DMS53 (cell line): ENCODE data around the gene MXD4.
"Not testable (repeated sequence)": the region's sequence is repeated elsewhere in the genome, so short reads cannot be mapped to it uniquely, and the experiment has no call there.

Experiments
- DNase-seq: peaks from one replicate; lab custom pipeline; 2025; lab: John Stamatoyannopoulos, UW

Gene MXD4

DNA sequence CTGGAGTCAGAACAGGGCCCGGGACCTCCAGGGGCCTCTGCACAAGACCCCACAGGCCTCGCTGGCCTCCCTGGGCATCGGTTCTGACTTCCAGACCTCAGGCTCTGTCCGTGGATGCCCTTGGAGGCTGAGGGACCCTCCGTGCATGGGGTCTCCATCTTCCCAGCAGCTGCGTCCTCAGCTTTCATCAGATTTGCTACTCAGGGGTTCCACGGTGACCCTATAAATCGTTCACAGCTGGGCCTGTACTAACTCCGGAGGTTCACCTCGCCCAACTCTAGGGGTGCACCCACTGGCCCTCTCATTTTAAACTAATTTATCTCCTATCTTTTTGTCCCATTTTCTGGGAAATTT lies 13.1 kb upstream of the MXD4 start:
- not testable (repeated sequence) for DNase-seq

DNA sequence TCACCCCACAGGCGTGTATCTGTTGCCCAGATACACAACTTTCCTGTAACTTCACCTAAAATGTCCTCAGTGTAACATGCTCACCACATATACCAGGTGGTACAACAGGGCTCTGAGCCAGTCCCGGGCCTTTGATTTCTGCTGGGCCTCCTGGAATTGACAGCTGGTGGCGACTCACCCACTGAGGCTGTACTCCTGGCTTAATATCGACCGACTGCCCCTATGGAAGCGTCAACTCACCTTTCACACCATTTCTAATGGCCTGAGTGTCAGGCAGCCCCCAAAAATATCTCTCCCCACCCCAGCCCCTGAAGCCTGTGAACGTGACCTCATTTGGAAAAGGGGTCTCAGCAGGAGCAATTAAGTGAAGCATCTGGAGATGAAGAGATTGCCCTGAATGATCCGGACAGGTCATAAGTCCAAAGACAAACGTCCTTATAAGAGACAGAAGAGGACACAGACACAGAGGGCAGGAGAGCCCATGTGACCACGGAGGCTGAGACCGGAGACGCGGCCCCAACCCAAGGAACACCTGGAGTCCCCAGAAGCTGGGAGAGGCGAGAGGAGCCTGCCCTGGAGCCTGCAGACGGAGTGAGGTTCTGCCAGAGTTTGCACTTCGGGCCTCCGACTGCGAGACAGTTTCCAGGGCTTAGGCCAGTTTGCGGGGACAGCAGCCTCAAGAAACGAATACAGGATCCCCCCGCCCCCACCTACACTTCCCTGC lies 12.6 kb upstream of the MXD4 start:
- no peak for DNase-seq

DNA sequence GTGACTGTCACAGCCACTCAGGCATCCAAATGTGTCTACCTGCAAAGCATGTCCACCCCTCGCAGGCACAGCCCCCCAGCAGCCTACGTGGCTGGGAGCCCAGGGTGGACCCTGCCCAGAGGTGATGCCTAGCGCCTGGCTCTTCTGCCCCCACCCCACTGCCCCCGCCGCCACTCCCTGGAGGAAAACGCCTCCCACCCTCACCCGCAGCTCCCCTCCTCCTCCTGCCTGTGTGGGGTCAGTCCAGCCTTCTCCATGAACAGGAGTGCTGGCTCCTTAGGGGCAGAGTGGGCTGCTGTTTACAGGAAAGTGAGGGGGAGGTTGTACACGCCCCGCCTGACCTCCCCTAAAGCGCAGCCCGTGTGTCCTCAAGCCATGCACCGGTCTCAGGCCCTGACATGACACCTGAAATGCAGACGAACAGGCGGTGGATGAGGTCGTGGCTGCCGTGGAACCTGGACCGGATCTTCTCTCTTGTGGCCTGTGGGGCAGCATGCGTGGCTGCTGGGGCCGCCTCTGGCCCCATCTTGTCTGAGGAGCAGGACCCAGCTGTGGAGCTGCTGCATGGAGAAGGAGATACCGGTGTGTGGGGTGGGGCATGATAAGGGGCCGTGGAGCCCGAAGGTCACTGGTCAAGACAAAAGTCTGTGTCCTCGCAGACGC lies 11.9 kb upstream of the MXD4 start:
- DNase-seq, result no peak

DNA sequence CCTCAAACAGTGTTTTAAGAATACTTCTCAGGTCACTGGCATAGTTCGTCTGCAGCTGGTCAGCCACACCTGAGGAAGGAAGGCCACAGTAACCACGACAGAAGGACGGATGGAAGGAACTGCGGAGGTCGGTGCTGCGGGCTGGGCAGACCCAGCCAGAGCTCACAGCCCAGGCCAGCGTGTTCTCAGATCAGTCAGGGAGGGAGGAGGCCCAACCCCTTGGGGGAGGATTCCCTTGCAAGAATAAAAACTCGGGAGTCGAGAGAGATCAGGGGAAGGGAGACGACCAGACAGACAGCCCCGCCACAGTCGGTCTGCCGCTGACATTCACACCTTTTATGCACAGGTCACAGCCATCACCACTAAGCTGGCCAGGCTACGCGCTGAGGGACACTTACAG lies 11.3 kb upstream of the MXD4 start:
- DNase-seq, result no peak

DNA sequence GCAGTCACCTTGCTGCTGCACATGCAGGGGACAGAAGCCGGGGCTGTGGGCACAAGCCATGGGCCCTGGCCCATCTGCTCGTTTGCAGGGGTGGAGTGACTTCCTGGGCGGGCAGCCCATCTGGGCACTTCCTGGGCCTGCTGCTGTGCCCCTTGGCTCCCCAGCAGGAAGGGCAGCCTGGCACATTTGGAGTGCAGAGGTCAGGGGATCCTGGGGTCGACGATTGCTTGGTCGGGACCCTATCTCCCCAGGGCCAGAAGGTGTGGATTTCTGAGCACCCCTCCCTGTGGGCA lies 10.9 kb upstream of the MXD4 start:
- no peak for DNase-seq

DNA sequence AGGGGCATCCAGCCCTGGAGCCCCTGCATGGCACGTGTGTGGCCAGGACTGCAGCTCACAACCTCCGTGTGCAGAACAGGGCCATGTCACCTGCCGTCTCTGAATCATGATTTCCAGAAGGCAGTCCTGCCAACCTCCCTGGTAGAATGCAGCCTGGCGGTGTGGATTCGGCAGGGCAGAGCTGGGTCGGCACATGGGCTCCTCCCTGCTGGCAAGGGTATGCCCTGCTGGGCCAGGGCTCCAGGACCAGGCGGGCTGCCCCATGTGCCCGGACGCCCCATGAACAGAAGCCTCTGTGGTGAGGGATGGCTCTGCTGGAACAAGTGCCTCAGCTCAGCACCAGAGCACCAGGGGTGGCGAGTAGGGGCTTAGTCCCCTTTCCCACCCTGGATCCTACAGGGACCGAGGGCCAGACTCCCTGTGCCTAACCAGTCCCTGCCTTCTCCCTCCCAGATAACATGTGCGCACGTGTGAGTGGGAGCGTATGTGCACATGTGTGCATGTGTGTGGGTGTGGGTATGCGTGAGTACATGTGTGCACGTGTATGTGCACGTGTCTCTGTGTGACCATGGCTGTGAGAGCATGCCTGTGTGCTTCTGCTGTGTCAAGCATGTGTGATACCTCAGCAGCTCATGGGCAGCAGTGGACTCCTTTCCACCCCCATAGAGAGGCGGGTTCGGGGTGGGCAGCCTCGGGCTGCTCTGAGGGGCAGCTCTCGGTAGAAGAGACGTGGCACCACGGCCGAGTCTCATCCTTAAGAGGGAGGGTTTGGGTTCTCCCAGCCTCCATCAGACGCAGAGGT lies 10.3 kb upstream of the MXD4 start:
- DNase-seq, result no peak

DNA sequence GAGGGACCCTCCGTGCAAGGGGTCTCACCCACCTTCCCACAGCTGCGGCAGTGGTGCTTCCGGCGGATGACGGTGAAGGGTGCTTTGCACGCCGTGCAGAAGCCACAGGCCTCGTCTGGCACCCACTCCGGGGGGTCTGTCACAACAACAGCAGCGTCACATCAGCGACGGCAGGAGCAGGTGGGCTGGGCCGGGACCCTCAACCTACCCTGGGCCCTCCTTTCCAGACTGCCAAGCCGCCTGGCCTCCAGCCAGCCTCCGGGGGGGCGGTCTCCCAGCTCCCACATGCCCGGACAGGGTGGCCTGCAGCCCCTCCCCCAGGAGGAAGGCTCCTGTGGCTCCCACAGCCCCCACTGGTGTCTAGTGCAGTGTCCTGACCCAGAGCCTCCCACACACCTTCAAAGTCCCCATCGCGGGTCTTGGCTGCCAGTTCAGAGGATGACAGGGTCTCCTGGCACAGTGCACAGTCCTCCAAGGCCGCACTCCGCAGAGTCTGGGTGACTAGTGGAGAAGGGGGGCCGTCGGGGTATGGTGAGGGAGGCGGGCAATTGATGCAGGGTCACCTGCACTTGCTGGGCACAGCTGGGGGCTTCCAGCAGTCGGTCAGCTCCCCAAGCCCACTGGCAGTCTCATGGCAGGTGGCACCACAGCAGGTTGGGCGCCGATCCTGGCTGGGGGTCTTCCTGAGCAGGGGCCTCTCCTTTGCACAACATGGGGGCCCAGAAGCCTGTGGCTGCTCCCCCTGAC lies 9.5 kb upstream of the MXD4 start:
- no peak for DNase-seq

DNA sequence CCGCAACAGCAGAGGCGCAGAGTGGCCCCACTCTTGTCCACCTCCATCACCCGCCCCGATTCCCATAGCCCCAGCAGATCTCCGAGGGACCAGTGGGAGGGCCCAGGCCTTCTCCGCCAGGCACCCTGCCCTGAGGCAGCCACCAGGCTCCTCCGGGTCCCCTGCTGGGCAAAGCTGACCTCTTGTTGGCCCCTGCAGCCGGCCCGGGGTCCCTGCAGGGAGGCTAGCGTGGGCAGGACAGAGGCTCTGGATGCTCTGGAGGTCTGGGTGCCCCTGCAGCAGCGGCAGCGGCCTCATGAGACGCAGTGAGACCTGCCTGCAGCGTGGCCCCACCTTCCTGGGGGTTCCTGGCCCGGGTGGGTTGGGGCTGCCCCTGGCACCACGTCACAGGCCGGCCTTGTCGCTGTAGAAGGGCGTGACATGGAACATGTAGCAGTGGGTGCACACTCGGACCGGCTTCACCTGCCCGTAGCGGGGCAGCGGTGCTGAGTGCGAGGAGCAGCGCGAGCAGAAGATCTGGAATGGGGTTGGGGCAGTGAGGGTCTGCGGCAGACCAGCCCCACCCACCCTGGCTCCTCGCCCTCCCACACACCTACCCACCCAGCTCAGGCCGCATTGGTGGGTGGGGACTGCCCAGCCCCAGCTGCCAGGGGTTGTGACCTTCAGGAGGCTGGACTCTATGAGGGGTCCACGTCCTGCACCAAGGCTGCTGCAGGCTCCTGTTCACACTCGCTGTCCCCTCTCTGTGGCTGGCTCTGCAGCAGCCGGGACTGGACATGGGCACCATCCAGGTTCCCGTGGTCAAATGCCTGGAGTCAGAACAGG lies 8.6 kb upstream of the MXD4 start:
- DNase-seq, result no peak

DNA sequence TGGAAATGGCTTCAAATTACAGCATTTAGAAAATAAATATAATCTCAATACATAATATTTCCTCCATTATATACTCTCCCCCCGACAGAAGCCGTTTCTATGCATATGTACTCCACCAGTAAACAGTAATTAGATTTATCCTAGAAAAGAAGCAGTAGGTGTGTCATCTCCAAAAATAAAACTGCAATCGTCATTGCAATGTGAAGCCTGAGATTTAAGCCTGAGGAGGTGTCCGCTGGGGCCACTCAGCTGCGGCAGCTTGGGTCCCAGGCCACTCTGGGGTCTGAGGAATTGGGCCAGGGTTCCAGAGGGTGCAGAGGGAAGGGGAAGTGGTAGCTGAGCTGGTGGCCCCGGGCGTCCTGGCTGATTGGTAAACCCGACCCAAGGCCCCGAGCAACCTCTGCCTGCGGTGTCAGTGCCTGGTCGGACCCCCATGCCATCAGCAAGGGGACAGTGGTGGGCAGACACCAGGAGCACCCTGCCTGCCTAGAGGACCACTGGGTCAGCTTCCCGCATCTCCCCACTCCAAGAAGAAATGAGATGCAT lies 7.8 kb upstream of the MXD4 start:
- no peak for DNase-seq

DNA sequence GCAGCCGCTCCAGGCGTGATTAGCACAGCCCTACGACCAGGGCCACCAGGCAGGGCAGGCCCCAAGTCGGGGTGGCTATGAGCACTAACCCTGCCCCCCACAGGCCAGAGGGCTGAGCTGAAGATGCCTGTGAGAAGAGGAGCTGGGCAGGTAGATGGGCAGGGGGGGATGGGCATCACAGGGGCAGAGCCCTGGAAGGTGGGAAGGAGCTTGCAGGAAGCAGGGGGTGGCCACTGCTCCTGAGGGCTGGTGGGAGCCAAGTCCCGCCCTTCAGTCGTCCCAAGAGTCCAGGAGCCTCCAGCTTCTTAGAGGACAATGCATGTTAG lies 7.3 kb upstream of the MXD4 start:
- no peak for DNase-seq

DNA sequence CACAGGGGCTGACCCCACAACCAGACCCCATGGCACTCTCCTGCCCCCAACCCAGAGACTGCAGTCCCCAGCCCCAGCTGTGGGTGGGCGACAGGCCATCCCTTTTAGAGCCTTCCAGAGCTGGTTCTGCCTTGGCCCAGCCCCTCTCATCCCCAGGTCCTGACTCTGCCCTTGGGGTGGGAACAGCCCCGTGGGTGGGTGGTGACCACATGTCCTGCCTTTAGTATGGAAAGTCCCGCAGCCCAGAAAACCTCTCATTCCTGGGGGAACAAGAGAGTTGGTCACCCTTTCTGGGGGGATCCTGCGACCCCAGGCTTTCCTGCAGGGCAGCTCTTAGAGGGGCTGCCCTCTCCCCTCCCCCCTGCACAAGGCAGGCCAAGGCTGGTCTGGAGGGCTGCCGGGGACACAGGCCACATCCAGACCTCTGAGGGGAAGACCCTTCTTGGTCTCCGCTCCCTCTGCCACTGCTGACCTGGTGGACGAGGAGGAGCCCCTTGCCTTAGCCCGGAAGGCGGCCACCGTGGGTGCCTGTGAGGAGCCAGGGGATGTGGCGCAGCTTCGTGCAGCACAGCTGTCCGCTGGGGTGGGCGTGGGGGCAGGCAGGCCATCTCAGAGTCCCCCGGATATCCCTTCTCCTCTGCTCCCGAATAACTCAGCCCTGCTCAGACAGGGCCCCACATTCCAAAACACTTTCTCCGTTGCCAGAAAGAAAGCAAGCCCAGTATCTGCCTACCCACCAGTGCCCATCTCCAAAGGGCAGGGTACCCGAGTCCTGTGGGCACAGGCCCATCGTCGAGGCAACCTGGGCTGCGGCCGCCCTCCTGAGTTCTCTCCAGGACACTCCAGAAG lies 6.7 kb upstream of the MXD4 start:
- no peak for DNase-seq

DNA sequence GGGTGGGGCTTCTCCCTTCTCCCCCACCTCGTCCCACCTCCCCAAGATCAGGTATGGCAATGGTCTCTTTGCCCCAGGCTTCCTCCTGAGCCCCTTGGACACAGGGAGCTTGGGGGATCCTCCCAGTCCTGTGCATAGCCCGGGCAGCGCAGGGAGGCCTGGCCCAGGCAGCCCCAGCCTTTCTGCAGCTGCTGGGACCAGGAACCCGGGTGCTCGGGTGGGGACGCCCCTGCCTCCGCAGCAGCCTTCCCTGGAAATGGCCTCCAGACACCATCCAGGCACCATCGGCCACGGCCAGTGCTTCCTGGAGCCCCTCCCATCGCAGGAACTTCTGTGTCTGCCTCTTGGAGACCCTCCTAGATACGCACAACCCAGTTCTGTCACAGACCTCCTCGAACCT lies 5.9 kb upstream of the MXD4 start:
- DNase-seq, result no peak

DNA sequence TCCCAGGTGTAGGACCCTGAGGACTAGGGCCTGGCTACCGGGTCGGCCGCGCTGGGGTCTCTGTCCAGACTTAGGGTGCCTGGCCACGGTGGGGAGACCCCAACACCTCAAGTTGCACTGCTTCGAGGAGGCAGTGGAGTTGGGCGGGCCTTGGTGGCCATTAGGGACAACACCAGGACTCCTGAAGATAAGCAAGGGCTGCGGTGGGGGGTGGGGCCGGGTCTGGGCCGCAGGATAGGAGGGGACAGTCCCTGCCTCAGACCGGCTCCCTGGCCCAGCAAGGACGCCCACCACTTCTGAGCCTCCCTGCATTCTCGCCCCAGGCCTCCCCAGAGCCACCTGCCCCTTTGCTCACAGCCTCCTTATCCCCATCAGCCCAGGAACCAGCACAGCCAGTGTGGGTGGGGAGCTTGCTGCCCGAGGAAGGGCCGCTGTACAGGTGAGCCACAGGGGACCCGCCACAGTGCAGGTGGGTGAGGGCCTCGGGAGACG lies 5.5 kb upstream of the MXD4 start:
- DNase-seq, result no peak

DNA sequence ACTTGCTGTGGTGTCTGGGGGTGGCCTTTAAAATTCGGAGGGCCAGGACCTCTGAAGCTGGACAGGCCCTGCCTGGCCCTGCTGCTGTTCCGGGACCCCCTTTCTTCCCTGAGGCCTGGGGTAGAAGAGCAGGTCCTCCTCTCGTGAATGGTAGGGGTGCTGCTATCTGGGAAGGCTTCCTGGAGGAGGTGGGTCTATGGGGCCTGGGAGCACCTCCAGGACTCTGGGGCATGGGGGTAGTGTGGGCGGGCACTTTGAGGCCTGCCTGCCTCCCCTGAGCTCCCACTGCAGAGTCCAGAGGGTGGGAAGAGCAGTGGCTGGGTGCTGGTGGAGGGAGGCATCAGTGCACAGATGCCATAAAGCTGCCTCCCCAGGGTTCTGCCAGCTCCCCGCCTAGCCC lies 4.9 kb upstream of the MXD4 start:
- no peak for DNase-seq

DNA sequence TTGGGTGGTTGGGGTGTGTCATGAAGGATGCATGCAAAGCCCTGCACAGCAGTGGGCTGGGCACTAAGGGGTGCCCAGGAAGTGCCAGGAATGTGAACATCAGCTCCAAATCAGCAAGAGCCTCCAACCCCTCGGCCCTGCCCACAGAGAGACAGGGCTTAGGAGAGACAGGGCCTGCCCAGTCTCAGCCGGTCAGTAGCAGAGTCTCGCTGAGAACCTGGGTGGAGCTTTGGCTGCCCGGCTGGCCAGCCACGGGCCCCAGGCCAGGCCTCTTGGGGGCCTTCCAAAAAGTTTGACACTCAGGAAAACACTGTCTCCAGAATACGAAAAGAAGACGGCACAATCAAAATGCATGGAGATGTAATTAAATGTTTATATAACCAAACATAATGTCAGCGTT lies 4.3 kb upstream of the MXD4 start:
- no peak for DNase-seq

DNA sequence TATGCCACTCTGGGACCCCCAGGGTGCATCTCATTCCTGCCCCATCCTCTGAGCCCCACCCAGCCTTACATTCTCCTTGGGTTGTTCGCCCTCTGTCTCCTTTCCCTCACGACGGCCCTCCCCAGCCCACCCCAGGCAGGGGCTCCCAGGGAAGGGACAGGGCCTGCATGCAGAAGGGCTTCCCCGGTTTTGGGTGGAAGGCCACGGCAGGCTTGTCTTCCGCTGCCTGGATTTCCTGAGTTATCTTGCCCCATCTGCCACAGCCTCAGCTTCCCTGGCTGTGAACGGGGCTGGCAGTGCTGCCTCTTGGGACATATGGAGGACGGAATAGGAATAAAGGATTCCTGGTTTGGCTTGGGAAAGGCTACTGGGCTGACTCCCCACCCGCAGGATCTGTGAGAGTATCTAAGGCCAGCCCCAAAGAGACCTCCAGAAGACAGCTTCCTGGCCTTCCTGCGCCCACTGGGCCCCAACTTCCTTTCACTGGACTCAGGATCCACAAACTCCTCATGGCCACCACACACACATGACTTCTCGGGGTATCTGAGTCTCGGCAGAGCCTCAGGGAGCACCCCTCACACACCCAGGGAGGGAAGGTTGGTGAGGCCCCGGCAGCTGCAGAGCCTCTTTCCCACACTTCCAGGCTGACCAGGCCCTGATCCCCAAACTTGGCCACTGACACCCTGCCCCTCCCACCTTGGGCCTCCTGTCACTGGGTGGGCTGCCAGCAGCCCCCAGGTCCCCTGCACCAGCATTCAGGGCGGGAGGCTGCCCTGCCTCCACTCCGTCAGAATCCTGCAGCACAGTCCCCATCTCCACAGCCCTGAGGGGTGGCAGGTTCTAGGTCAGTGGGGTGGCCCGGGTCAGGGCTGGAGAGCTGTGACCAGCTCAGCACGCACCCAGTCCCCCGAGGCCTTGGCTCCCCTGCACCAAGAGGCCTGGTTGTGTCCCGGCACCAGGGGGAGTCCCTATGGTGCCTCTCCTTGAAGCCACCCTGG lies 3.5 kb upstream of the MXD4 start:
- no peak for DNase-seq

DNA sequence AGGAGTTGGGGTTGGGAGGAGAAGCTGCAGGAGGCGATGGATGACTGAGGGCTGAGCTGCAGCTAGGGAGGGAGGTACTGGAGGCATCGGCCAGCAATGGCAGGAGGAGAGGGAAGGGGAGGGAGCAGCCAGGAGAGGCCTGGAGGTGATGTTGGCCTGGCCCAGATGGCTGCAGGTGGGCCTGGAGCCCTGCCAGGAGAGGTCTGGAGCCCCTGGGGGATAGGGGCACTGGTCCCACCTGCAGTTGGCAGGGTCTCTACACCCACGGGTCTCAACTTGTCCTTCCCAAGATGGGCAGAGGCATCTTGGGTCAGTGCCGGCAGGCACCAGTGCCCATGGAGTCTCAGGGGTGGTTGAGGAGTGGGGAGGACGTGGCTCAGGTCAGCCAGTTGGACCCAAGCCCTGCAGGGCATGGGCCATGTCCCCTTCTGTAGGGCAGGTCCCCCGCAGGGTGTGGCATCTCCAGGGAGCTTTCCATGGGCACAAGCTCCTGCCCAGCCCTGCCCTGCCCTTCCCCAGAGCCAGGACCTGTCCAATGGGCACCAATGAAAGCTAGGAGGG lies 2.7 kb upstream of the MXD4 start:
- peak; percentile 87 for DNase-seq

DNA sequence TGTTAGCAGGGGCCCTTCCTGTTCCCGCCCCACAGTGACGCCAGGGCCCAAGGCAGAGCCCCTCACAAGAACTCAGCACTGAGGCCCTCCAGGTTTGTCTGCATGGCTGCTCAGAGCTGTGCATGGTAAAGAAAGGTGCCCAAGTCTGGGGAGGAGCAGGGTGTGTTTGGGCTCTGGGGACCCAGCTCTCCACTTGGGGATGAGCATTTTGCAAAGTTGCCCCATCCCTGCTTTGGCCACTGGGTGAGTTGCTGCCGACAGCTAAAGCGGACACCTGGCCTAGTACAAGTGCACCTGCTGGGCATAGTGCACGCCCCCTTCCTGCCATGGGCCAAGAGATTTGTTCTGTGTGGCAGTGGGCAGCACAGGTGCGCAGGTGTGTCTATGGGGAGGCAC lies 2.0 kb upstream of the MXD4 start:
- DNase-seq, result peak; percentile 96

DNA sequence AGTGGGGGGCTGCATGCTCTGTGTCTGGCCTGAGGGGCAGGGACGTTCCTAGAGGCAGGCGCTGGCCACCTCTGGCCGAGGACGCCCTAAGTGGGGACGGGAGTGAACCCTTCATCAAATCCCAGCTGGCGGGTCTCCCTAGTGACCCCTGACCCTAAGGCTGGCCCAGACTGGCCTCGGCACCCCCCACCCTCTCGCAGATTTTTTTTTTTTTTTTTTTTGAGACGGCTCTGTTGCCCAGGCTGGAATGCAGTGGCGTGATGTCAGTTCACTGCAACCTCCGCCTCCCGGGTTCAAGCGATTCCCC lies 988 bp upstream of the MXD4 start:
- DNase-seq, result no peak
